HS-5 (cell line): Measurements from ENCODE around the gene CHRNA9.
A peak's percentile ranks its signal among the peaks of the same experiment; 100 is the strongest.

Source experiments
- DNase-seq: peaks from one replicate; pipeline ENCODE4 v3.0.0-alpha.2; 2012; ENCODE audit warnings: low read depth

Gene CHRNA9

GRCh38 chr4:40308528-40309122 is 26.5 kb upstream of the CHRNA9 start:
- no peak for DNase-seq

DNA sequence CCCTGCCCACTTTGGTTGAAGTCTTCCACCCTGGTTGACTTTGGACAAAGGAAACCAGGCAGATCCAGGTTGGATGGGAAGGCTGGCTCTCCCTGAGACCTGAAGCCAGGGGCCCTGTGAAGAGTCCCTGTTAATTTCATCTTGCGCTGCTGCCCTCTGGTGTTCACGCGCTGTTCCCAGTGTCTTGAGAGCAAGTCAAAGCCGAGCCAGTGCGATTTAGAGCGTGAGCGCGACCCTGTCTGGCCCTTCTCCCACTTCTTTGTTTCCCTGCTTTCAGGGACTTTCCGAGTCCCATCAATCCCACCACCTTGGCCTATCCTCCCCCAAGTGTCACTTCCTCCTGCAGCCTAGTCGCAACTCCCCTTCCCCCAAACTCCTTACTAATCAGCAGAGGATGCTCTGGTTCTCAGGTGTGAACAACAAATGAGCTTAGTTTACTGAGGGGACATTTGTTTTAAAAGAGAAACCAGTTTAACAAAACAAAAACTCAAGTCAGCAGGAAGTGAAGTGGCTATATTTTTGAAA is 25.8 kb upstream of the CHRNA9 start:
- DNase-seq: peak; percentile 23

DNA sequence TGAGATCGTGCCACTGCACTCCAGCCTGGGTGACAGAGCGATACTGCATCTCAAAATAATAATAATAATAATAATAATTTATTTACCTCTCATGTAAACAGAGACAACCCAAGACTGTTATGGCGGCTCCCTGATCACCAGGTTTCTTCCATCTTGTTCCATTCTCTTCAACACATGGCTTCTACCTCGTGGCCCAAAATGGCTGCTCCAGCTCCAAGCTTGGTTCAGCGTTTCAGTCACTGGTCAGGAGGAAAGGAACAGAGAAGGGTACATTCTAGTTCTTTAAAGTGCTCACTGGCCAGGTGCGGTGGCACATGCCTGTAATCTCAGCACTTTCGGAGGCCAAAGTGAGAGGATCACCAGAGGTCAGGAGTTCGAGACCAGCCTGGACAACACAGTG is 24.9 kb upstream of the CHRNA9 start:
- no peak for DNase-seq

DNA sequence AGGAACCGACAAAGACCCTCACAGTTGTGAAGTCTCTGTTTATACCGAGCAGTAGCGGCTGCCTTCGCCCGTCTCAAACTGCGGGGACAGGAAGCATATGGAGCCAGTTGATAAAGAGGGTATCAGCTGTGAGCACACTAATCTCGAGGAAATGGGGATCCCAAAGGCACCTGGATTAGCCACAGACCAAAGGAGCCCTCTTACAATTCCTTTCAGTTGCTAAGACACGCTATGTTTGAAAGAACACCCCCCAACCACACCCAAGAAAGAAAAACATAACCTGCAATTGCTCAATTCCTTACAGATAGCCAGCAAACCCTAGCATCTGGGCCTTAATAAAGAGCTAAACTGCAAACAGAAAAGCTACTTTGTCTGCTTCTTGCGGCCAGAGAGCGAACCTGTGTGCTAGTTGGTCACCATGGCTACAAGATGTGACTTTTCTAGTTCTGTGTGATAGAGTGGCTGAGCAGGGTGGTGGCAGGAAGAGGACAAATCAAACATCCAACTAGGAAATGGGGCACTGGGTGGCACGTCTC is 23.3 kb upstream of the CHRNA9 start:
- no peak for DNase-seq

GRCh38 chr4:40314951-40315350 is 20.2 kb upstream of the CHRNA9 start:
- DNase-seq: peak; percentile 41

GRCh38 chr4:40316333-40316781 is 18.8 kb upstream of the CHRNA9 start:
- peak; percentile 67 for DNase-seq

DNA sequence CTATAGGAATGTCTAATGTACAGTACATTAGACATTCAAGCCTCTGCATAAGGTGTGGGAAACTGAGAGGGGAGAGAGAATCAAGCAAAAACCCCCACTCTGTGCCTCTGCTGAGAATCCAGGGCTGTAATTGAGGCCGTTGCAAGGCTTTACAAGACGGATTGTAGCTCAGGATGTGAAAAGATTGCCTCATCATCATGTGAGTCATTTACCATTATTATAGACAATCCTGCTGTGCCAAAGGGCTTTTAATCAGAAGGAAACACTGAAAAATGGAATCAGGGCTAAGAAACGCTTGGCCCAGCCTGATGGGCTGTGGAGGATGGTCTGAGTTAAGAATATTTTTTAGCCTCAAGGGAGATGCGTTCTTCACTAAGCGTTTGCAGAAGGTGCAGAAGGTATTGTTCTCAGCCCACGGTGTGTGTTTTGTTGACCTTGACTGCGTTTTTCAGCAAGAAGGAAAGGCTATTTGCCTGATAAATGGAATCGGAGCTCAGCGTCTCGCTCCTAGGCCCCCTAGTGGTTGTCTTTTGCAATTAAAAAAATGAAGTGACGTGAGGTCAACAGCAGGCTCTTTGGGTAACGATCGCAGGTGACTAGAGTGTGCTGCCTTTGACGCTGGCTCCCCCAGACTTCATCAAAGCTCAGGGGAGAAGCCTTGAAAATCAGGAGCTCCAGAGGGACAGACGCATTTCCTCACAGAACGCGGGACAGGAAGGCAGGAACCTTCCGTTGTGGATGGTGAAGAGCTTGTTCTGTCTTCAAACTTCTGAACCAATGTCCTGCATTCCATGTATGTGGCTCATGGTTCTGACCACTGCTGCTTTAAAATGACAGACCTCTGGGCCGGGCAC is 18.1 kb upstream of the CHRNA9 start:
- DNase-seq: peak; percentile 81

DNA sequence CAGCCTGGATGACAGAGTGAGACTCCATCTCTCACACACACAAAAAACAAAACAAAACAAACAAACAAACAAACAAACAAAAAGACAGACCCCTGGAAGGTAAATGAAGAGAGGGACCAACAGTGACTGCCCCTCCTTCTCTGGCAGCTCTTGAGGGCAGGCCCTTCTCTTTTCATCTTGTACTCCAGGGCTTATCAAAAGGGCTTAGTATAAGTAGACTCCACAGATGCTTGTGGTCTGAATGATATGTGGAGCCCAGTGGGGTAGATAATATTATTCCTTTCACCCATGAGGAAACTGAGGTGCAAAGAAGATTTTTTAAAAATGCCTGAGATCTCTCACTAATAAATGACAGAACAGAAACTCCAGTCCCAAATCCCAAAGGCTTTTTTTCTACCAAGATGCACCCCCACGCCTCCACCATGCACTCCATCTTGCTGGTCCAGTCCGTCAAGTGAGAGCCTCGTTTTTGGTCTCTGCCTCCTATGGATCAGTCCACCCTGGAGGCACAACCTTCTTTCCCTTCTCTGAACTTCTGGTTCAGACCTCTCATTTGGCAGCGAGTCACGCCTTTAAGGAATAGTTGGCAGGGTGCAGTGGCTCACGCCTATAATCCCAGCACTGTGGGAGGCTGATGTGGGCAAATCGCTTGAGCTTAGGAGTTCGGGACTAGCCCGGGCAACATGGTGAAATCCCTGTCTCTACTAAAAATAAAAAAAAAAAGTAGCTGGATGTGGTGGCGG is 17.0 kb upstream of the CHRNA9 start:
- DNase-seq: no peak

DNA sequence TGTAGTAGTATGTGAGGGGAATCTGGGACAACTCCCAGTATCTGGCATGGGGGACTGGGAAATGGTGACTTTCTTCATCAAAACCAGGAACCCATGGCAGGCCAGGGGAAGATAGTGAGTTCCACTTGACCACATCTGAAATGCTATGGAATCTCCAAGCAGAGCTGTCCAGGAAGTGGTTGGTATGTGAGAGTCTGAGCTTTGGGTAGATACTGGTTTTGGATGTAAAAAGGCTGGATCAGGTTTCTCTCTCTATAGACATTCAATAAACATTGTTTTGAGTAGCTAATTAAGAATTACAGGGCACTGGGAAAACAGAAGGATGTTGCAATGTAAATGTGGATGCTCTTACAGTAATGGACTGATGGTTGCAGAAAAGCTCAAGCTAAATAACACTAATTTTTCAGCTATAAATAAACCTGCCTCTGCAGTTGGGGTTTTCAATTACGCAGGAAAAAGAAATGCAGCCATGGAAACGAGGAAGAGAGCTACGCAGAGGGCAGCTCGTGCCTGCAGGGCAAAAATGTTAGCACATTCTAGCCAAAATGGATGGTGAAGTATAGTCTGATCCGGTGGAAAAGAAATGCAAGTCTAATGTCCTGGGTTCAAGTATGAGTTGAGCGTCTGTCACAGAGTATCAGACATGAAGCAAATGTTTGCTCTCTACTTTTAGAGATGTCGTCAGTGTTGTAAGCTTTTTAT is 13.4 kb upstream of the CHRNA9 start:
- no peak for DNase-seq

DNA sequence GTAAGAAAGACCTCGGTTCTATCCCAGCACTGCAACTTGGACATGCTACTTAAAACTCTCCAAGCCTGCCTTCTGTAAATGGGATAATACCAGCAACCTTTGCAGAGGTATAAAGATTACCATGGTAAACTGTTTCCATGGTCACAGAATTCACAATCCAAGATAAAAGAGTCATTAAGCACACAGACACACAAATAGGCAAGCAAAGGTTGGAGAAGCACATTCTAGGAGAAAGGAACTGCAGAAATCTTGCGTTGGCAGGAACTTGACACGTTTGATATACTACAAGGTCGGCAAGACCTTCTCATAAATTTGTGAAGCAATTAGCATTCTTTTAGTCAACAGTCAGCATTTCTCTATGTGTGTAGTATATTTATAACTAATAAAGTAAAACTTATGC is 12.3 kb upstream of the CHRNA9 start:
- DNase-seq: no peak

GRCh38 chr4:40323866-40324265 is 11.3 kb upstream of the CHRNA9 start:
- no peak for DNase-seq

- DNase-seq: peak; percentile 28
Observed at GRCh38 chr4:40325406-40326019, 9.6 kb upstream of the CHRNA9 start.

DNA sequence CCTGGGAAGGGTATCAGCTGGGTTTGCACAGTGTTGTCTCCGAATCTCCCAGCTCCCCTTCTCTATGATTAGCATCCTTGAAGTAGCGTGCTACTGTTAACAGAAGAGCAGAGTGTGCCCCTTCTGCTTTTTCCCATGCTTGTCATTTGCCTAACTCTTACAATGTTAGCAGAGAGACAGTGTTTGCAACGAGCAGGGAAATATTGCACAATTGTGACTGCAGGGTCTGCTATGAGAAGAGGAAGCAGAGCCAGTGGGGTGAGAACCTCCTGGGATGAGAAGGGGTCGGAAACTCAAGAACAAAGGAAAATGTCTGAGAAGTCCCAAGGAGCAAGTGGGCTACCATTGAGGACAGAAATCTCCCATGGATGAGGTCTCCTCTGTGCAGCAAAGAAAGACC is 7.8 kb upstream of the CHRNA9 start:
- DNase-seq: no peak

GRCh38 chr4:40328383-40328782 is 6.8 kb upstream of the CHRNA9 start:
- DNase-seq: no peak

DNA sequence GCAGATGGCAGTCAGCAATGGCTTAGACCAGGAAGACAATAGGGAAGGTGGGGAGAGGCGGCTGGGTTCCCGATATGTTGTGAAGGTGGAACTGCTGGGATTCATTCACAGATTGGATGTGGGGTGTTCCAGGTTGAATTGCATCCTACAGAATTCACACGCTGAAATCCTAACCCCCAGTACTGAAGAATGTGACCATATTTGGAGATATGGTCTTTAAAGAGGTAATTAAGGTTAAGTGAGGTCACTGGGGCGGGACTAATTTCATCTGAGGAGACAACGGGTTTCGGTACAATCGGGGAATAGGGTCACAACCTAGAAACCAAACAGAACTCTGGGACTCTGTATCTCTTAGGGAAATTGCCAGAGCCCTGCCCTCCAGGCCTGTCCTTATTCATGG is 5.3 kb upstream of the CHRNA9 start:
- no peak for DNase-seq

- no peak for DNase-seq
Observed at GRCh38 chr4:40330536-40330935, 4.6 kb upstream of the CHRNA9 start.

GRCh38 chr4:40331101-40331745 is 3.9 kb upstream of the CHRNA9 start:
- no peak for DNase-seq

- DNase-seq: no peak
Observed at GRCh38 chr4:40331961-40332360, 3.2 kb upstream of the CHRNA9 start.

- DNase-seq: peak; percentile 53
Observed at GRCh38 chr4:40333921-40334352, 1.2 kb upstream of the CHRNA9 start.

DNA sequence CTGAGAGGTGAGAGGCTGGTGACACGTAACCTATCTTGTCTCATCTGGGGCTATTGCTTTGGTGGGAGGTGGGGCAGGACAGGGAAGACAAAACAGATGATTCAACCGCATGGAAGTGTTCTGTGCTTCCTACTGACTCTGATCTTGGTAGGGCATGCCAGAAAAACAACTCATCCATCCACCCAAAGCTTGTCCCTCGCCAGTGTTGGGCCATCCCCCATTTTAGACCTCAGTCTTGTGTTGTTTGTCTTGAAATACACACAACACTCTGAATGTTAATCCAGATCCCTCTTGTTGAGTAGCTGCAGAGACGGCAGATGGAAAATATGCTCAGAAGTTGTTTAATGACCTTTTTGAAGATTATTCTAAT is 377 bp downstream of the CHRNA9 start:
- DNase-seq: peak; percentile 26

- no peak for DNase-seq
Observed at GRCh38 chr4:40337051-40337450, 1.9 kb downstream of the CHRNA9 start.
